SU-DHL-6 (cell line): ENCODE measurements around the gene SUPT3H.
"Not testable (repeated sequence)": the region's sequence is repeated elsewhere in the genome, so short reads cannot be mapped to it uniquely, and the experiment has no call there.

Source experiments
- H2AFZ ChIP-seq: fragments of 200-600 bp; sonication (generic); 2 replicates; pipeline ENCODE4 v1.6.1; 2014; ENCODE audit warnings: low read depth, mild to moderate bottlenecking, moderate library complexity, mixed read lengths, antibody characterized with exemption, low read length; ENCODE audit not compliant: severe bottlenecking
- H3F3A ChIP-seq: fragments of 200-600 bp; shearing (Covaris generic); 2 replicates; pipeline ENCODE4 v1.6.0; 2016; ENCODE audit warnings: antibody characterized with exemption, mild to moderate bottlenecking; ENCODE audit not compliant: insufficient read depth
- H3K27ac ChIP-seq: fragments of 200-600 bp; sonication (generic); 2 replicates; pipeline ENCODE4 v1.5.1; 2016; ENCODE audit warnings: low read depth, mild to moderate bottlenecking, low read length, moderate library complexity, mixed read lengths
- H3K27me3 ChIP-seq: fragments of 200-600 bp; sonication (generic), shearing (Covaris generic); 2 replicates; pipeline ENCODE4 v1.6.0; 2014; ENCODE audit warnings: mild to moderate bottlenecking, low read length
- H3K36me3 ChIP-seq: fragments of 200-600 bp; sonication (generic); 2 replicates; pipeline ENCODE4 v1.6.1; 2014; ENCODE audit warnings: mild to moderate bottlenecking, low read length, mixed read lengths
- H3K4me2 ChIP-seq: fragments of 300-600, 200-600 bp; shearing (Covaris generic), sonication (generic); 2 replicates; pipeline ENCODE4 v1.6.0; 2014; ENCODE audit warnings: low read length, low read depth, mild to moderate bottlenecking; ENCODE audit not compliant: poor library complexity, severe bottlenecking
- H3K4me3 ChIP-seq: fragments of 200-600 bp; sonication (generic); 2 replicates; pipeline ENCODE4 v1.5.1; 2014; ENCODE audit warnings: antibody characterized with exemption, low read length, mild to moderate bottlenecking, mixed read lengths; ENCODE audit not compliant: insufficient read depth, poor library complexity, severe bottlenecking
- H3K79me2 ChIP-seq: fragments of 200-600 bp; sonication (generic); 2 replicates; pipeline ENCODE4 v1.6.1; 2014; ENCODE audit warnings: mild to moderate bottlenecking, low read length, moderate library complexity; ENCODE audit not compliant: insufficient read depth
- H3K9ac ChIP-seq: fragments of 200-600 bp; sonication (generic); 2 replicates; pipeline ENCODE4 v1.7.0; 2014; ENCODE audit warnings: mild to moderate bottlenecking, low read length
- H3K9me2 ChIP-seq: fragments of 200-600 bp; sonication (generic); replicated peaks from 2 replicates; pipeline ENCODE4 v1.6.1; 2014; ENCODE audit warnings: low read length; ENCODE audit not compliant: insufficient read depth
- H3K9me3 ChIP-seq: fragments of 200-600 bp; sonication (generic); 2 replicates; pipeline ENCODE4 v1.6.1; 2014; ENCODE audit warnings: low read length, mixed read lengths; ENCODE audit not compliant: insufficient read depth
- H4K20me1 ChIP-seq: fragments of 200-600 bp; sonication (generic); 2 replicates; pipeline ENCODE4 v1.6.1; 2014; ENCODE audit warnings: low read depth, mild to moderate bottlenecking, antibody characterized with exemption, low read length, moderate library complexity, mixed read lengths
- EZH2phosphoT487 ChIP-seq: fragments of 200-600 bp; sonication (generic), shearing (Covaris generic); conservative IDR thresholded peaks from 2 replicates; pipeline ENCODE4 v1.6.1; 2018; ENCODE audit warnings: mild to moderate bottlenecking, antibody characterized with exemption, low read length, moderate library complexity, mixed read lengths
- TF ChIP-seq, protein P1 (sequence below): fragments of 200-600 bp; sonication (generic); IDR thresholded peaks from one replicate; pipeline ENCODE4 v1.5.1; 2017; ENCODE audit warnings: antibody characterized with exemption, mild to moderate bottlenecking, low read length, moderate library complexity; ENCODE audit not compliant: insufficient read depth, poor library complexity, severe bottlenecking

Gene SUPT3H

DNA sequence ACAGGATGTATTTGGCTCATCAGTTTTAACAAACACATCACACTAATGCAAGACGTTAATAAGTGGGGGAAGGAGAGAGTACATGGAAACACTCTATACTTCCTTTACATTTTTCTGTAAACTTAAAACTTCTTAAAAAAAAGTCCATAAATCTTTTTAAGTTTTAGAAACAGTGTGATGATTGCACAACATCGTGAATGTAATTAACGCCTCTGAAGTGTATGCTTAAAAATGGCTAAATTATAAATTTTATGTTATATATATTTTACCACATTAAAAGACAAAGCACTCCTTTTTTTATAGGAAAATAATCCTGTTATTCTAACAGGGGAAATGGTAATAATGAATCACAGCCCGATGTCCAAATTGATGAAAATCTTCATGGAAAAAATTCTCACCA is 193.7 kb downstream of the SUPT3H start:
- Histone ChIP-seq H2AFZ (no peak overlapping the region), H4K20me1 (no peaks in the 10 kb centered on the region), H3K79me2 (no peaks in the 10 kb centered on the region), H3K36me3 (no peaks in the 10 kb centered on the region), H3K27ac (no peak overlapping the region), H3K4me3 (no peak overlapping the region), H3K9ac (no peak overlapping the region), H3K4me2 (no peak overlapping the region), H3F3A (no peaks in the 10 kb centered on the region), H3K9me2 (no peaks in the 10 kb centered on the region), H3K27me3 (no peaks in the 10 kb centered on the region), H3K9me3 (no peaks in the 10 kb centered on the region)
- TF ChIP-seq EZH2phosphoT487: no peak
- TF ChIP-seq, protein P1, sequence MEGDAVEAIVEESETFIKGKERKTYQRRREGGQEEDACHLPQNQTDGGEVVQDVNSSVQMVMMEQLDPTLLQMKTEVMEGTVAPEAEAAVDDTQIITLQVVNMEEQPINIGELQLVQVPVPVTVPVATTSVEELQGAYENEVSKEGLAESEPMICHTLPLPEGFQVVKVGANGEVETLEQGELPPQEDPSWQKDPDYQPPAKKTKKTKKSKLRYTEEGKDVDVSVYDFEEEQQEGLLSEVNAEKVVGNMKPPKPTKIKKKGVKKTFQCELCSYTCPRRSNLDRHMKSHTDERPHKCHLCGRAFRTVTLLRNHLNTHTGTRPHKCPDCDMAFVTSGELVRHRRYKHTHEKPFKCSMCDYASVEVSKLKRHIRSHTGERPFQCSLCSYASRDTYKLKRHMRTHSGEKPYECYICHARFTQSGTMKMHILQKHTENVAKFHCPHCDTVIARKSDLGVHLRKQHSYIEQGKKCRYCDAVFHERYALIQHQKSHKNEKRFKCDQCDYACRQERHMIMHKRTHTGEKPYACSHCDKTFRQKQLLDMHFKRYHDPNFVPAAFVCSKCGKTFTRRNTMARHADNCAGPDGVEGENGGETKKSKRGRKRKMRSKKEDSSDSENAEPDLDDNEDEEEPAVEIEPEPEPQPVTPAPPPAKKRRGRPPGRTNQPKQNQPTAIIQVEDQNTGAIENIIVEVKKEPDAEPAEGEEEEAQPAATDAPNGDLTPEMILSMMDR: no peak

- not testable (repeated sequence) for H3F3A ChIP-seq, H3K36me3 ChIP-seq, H2AFZ ChIP-seq, H3K9me3 ChIP-seq, H3K79me2 ChIP-seq, H3K9ac ChIP-seq, H3K4me2 ChIP-seq, H3K9me2 ChIP-seq, H4K20me1 ChIP-seq, H3K4me3 ChIP-seq, H3K27me3 ChIP-seq, H3K27ac ChIP-seq
Observed at GRCh38 chr6:45176373-45176772, 201.4 kb downstream of the SUPT3H start.

GRCh38 chr6:45175272-45175671 is 202.5 kb downstream of the SUPT3H start:
- Histone ChIP-seq H3K79me2 (no peaks in the 10 kb centered on the region), H3K9ac (no peak overlapping the region), H3F3A (no peaks in the 10 kb centered on the region), H3K36me3 (no peaks in the 10 kb centered on the region), H3K4me3 (no peak overlapping the region), H3K27me3 (no peaks in the 10 kb centered on the region), H3K4me2 (no peak overlapping the region), H3K9me3 (no peaks in the 10 kb centered on the region), H4K20me1 (no peaks in the 10 kb centered on the region), H3K27ac (no peak overlapping the region), H2AFZ (no peak overlapping the region), H3K9me2 (no peaks in the 10 kb centered on the region)
- TF ChIP-seq, protein P1: no peak
- no peak for TF ChIP-seq EZH2phosphoT487

GRCh38 chr6:45174045-45174444 is 203.7 kb downstream of the SUPT3H start:
- TF ChIP-seq, protein P1: no peak
- TF ChIP-seq EZH2phosphoT487: no peak
- Histone ChIP-seq H3K4me3 (no peak overlapping the region), H3K9me2 (no peaks in the 10 kb centered on the region), H3K79me2 (no peaks in the 10 kb centered on the region), H3K4me2 (no peak overlapping the region), H3K36me3 (no peaks in the 10 kb centered on the region), H3F3A (no peaks in the 10 kb centered on the region), H3K27ac (no peak overlapping the region), H3K9ac (no peak overlapping the region), H3K9me3 (no peaks in the 10 kb centered on the region), H3K27me3 (no peaks in the 10 kb centered on the region), H2AFZ (no peak overlapping the region), H4K20me1 (no peaks in the 10 kb centered on the region)
